Fibroblast of the aortic adventitia (primary cell): Measurements from ENCODE around the gene GNRH2. TPM values are rescaled to one million over a fixed set of nuclear protein-coding genes. Genes with fewer than 3 reads are reported as not detected.
A peak's percentile ranks its signal among the peaks of the same experiment; 100 is the strongest.
"Not testable (repeated sequence)": the region's sequence is repeated elsewhere in the genome, so short reads cannot be mapped to it uniquely, and the experiment has no call there.

Experiments used
- DNase-seq: peaks from one replicate; pipeline ENCODE4 v3.0.0-alpha.2; 2010; ENCODE audit warnings: low read depth
- H3K4me3 ChIP-seq: 2 replicates; pipeline ENCODE4 v1.5.1; 2011; ENCODE audit warnings: low read depth, mild to moderate bottlenecking, control low read depth, low read length, moderate library complexity
- total RNA-seq: library from RNA; depleted of rRNA; stranded (reverse); fragments of >200 nt; gene quantifications from 2 replicates; pipeline ENCODE4 v1.2.3, GENCODE V29; 2012; ENCODE audit warnings: low replicate concordance
- TF ChIP-seq, protein P1 (sequence below): IDR thresholded peaks from 2 replicates; pipeline ENCODE4 v1.5.1; 2011; ENCODE audit warnings: mild to moderate bottlenecking, low read length, control low read depth, inconsistent platforms; ENCODE audit not compliant: insufficient read depth

GNRH2 gene
- total RNA-seq, 1 donor: not detected

DNA sequence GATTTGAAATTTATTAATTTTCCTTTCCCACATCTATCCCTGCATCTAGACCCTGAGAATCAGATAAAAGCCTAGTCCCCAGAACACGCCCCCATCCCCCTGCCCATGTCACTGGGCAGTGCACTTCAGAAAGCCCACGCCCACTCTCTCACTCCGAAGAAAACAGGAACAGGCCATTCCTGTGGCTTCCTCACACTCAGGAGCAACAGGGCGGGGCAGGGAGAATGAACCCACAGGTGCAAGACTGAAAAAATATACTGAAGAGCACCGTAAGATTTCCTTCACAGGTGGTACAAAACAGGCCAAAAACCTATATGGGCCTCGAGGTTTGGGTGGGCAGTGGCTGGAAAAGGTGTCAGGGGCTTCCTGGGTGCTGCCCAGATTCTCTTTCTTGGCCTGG lies 31.4 kb downstream of the GNRH2 start:
- no peak for DNase-seq

DNA sequence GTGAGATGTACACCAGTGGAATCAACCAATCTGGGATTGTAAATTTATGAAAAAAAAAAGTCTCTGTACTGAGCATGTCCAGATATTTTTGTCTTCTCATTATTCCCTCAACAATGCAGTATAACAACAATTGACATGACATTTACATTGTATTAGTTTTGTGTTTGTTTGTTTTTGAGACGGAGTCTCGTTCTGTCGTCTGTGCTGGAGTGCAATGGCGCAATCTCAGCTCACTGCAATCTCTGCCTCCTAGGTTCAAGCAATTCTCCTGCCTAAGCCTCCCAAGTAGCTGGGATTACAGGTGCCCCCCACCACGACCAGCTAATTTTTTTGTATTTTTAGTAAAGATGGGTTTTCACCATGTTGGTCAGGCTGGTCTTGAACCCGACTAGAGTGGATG lies 31.9 kb downstream of the GNRH2 start:
- not testable (repeated sequence) for DNase-seq, H3K4me3 ChIP-seq

More for the DNA sequence above, 31.4 kb downstream of the GNRH2 start:
- H3K4me3 ChIP-seq: no peak overlapping the region
- TF ChIP-seq, protein P1, sequence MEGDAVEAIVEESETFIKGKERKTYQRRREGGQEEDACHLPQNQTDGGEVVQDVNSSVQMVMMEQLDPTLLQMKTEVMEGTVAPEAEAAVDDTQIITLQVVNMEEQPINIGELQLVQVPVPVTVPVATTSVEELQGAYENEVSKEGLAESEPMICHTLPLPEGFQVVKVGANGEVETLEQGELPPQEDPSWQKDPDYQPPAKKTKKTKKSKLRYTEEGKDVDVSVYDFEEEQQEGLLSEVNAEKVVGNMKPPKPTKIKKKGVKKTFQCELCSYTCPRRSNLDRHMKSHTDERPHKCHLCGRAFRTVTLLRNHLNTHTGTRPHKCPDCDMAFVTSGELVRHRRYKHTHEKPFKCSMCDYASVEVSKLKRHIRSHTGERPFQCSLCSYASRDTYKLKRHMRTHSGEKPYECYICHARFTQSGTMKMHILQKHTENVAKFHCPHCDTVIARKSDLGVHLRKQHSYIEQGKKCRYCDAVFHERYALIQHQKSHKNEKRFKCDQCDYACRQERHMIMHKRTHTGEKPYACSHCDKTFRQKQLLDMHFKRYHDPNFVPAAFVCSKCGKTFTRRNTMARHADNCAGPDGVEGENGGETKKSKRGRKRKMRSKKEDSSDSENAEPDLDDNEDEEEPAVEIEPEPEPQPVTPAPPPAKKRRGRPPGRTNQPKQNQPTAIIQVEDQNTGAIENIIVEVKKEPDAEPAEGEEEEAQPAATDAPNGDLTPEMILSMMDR: no peak

DNA sequence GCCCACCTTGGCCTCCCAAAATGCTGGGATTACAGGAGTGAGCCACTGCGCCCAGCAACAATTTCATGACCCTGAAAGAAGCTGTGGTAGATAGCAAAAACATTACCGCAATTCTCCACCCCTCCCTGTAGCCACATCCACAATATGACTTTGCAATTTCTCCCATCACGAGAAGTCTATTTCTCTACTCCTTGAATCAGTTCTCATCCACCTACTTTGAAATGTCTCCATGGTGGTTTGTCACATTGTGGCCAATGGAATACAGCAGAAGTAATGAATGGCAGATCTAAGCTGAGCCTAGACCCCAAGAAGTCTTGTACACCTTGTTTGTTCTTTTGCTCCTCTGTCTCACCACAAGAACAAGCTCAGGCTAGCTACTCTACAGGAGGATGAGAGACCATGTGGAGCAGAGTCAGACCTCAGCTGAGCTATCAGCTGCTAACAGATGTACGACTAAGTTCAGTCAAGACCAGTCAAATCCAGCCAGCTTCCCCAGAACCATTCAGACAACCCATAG lies 34.3 kb downstream of the GNRH2 start:
- DNase-seq: no peak
- TF ChIP-seq, protein P1: no peak
- H3K4me3 ChIP-seq: no peak overlapping the region

DNA sequence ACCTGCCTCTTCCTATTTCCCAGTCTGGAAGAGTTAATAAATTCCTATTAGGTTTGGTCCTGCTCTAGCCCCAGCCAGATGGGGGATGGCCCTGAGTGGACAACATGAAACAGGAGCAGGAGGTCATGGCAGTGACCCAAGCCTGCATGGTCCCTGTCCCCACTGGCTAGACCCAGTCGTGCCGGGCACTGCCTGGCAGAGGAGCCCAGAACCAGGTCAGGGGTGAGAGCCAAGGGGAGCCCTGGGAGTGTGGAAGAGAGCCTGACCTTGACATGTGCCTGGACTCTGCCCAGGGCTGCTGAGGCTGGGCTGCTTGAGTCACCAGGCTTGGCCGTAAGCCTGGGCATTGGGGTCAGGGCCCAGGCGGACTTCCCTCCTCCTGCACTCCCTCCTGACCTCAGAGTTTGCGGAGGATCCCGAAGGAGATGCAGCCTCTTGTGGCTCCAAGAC lies 37.5 kb downstream of the GNRH2 start:
- TF ChIP-seq, protein P1: no peak
- DNase-seq: peak; percentile 70
- H3K4me3 ChIP-seq: no peak overlapping the region

DNA sequence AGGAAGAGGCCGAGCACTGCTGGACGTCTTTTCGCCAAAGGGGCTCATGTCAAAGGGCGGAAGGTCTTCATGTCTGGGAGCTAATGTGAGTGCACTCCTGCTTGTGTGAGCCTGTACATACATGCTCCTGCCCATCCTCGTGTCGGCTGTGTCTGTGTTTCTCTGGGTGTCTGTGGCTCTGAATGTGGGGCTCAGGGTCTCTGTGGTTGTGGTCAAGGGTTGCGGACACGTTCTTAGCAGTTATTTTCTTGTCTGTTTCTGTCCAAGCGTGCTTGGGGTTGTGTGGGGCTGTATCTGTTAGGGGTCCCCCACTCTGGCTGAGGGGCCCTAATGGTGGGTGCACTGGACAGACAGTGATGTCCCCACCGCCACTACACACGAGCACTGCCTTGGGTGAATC lies 38.2 kb downstream of the GNRH2 start:
- H3K4me3 ChIP-seq: no peak overlapping the region
- no peak for DNase-seq
- TF ChIP-seq, protein P1: no peak

DNA sequence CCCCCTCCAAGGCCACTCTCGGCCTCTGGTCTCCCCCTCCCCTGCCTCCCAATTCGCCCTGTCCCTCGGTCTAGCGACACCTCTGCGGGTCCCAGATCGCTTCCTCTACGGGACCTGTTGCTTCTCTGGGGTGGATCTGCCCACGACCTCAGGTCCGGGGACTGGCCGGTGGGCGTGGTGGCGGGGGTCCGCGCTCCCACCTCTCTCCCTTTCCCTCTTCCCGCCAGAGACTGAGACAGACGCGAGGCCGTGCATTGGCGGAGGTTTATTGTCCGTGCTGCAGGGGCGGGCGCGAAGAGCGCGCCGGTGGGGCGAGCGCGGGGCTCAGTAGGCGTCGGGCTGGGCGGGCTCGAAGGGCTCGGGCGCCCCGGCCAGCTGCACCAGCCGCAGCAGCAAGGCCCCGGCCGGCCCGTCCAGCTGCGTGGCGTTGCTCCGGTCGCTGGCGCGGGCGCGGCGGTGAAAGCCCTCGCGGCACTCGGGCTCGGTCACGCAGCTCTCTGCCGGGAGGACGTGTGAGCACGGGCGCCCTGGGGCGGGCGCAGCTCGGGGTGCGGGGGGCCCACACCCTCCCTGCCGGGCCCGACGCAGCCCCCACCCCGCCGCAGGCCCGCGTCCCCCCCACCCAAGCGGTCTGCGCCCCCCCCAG lies 39.0 kb downstream of the GNRH2 start:
- TF ChIP-seq, protein P1: no peak
- no peak overlapping the region for H3K4me3 ChIP-seq
- no peak for DNase-seq

DNA sequence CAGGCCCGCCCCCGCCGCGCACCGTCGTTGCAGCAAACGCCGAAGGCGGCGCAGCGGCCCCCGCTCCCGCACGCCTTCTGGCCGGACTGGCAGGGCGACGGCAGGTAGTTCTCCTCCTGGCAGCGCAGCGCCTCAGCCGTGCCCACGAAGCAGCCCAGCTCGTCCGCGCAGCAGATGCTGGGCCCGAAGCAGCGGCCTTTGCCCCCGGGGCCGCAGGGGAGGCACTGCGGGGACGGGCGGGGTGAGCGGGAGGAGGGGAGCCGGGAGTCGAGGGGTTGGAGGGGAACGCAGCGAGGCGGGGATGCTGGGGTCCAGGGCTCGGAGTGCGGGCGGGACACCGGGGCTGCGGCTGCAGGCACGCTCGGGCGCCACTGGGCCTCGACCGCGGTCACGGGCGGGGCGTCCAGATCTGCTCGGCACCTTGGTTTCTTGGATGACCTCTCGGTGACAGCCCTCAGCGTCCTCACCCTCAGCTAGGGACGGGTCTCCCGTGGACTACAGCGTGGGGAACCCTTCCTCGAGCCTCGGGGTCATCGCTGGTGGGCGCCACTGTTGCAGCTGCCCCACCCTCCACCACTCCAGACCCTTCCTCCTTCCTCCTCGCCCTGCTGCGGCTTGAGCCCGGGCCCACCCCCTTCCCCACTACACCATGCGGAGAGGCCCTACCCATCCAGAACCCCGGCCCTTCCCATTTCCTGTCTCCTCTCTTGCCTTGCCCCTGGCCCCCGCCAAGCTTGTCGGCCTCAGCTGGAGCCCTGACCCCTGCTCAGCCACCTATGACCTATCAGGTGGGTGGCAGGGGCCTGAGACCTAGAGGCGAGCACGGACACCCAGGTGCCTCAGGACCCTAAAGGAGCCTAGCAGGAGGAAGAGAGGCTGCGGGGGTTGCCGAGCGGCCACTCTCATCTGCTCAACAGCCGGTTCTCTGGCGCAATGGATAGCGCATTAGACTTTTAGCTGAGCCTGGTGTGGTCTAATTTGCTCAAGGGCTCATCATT lies 39.8 kb downstream of the GNRH2 start:
- DNase-seq: no peak
- TF ChIP-seq, protein P1: no peak
- no peak overlapping the region for H3K4me3 ChIP-seq
